SW 1271 (cell line): Measurements from ENCODE around the gene STK32C.
"Not testable (repeated sequence)": the region's sequence is repeated elsewhere in the genome, so short reads cannot be mapped to it uniquely, and the experiment has no call there.

Experiments
- DNase-seq, 2 experiments: peaks; one replicate each; lab custom pipeline; 2025; lab: John Stamatoyannopoulos, UW

STK32C gene

GRCh38 chr10:132281915-132282666, 25.7 kb downstream of the STK32C start:
- no peak for DNase-seq

GRCh38 chr10:132280646-132281074, 27.1 kb downstream of the STK32C start:
- no peak for DNase-seq

GRCh38 chr10:132279873-132280645, 27.7 kb downstream of the STK32C start:
- DNase-seq: no peak

GRCh38 chr10:132277311-132277741, 30.4 kb downstream of the STK32C start:
- DNase-seq: no peak

- DNase-seq: no peak
Measured at GRCh38 chr10:132276706-132277105, 31.0 kb downstream of the STK32C start.

GRCh38 chr10:132276179-132276675, 31.5 kb downstream of the STK32C start:
- DNase-seq: no peak

- DNase-seq: no peak
Measured at GRCh38 chr10:132275426-132276178, 32.1 kb downstream of the STK32C start.

- no peak for DNase-seq
Measured at GRCh38 chr10:132274986-132275385, 32.8 kb downstream of the STK32C start.

GRCh38 chr10:132274581-132274980, 33.2 kb downstream of the STK32C start:
- DNase-seq: no peak

GRCh38 chr10:132273966-132274365, 33.8 kb downstream of the STK32C start:
- no peak for DNase-seq

GRCh38 chr10:132273304-132273944, 34.3 kb downstream of the STK32C start:
- DNase-seq: no peak

GRCh38 chr10:132272231-132272971, 35.3 kb downstream of the STK32C start:
- no peak for DNase-seq

- DNase-seq: no peak
Measured at GRCh38 chr10:132271458-132272230, 36.1 kb downstream of the STK32C start.

- DNase-seq: no peak
Measured at GRCh38 chr10:132270721-132271457, 36.9 kb downstream of the STK32C start.

GRCh38 chr10:132270256-132270655, 37.5 kb downstream of the STK32C start:
- no peak for DNase-seq

- DNase-seq: no peak
Measured at GRCh38 chr10:132269266-132270230, 38.2 kb downstream of the STK32C start.

GRCh38 chr10:132267916-132268315, 39.8 kb downstream of the STK32C start:
- not testable (repeated sequence) for DNase-seq

GRCh38 chr10:132266594-132267161, 41.1 kb downstream of the STK32C start:
- DNase-seq: no peak
